Dermis microvascular lymphatic vessel endothelial cell (primary cell): Measurements from ENCODE around the gene COL4A2. TPM values are rescaled to one million over a fixed set of nuclear protein-coding genes. Genes with fewer than 3 reads are reported as not detected.

ENCODE experiments used
- DNase-seq, 2 donors: peaks; one replicate each; pipeline versions ENCODE4 v3.0.0 to v3.0.0-alpha.2; 2010; ENCODE audit warnings: low read depth in 2 of 2
- total RNA-seq: library from RNA; depleted of rRNA; stranded (reverse); fragments of >200 nt; gene quantifications from 2 replicates; pipeline ENCODE4 v1.2.1, GENCODE V29; 2014

Gene COL4A2
- total RNA-seq, 1 donor from 2014 or later: 626 TPM

DNA sequence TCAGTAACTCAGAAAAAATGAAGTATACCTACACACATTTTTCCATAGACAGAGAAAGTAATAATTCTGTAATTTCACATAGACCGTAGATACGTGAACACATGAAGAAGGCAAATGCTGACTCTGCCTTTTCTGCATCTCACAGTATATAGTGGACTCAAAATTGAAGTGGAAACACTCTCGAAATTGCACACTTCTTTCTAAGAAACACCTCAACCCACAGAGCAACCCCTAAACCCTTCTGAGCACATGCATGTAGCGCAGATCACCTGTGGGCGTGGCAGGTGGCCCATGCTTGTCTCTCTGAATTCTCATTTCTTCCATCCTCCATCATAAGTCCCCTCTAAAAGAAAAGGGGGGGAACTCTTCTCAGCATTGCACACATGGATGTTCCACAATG, 34.9 kb upstream of the COL4A2 start:
- DNase-seq: no peak

DNA sequence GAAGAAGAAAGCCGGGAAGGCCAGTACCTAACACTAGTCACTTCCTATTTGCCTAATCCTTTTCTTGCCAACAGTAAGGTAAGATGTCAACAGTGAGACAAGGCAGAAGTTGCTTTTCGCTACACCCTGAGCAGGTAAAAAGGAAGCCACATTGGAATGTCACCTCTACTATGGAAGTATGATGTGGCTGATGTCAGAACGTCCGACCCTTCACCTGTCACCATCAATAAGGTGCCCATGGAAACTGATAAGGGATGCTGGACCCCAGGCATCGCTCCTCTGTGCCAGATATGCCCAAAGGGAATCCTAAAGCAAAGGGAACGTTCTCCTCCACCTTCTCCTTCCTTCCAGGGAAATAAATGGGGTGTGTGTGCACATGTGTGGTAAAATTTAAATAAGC, 34.4 kb upstream of the COL4A2 start:
- no peak for DNase-seq

DNA sequence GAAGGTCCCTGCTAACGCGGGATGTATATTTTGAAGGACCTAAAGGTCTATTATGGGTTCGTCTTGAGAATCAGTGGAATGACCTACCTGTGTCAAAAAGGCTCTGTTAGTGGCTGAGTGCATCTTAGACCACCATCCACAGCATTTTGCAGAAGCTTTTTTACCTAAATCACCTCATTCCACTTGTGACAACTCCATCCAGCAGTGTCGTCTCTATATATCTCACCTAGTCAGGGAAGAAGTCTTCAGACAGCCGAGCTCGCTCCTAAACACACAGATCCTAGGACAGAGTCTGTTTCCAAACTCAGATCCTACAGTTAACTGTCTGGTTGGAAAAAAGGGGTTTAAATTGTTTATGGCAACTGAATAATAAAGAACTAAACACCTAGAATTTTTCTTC, 33.8 kb upstream of the COL4A2 start:
- DNase-seq: no peak

DNA sequence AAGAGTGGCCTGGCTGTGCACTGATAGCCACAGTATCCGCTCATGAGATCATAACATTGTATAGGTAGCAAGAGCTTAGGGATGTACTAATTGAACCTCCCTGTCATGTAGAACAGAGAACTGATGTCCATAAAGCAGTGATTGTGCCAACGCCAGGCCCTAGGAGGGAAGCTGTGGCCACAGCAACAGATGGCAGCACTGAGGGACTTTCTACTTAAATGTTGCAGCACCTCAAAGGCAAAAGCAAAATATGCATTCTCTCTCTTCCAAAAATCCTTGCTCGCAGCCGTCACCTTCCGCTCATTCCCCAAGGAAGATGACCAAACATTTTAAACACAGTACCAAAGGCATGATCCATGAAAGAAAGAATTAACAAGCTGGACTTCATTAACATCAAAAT, 32.4 kb upstream of the COL4A2 start:
- DNase-seq: no peak

DNA sequence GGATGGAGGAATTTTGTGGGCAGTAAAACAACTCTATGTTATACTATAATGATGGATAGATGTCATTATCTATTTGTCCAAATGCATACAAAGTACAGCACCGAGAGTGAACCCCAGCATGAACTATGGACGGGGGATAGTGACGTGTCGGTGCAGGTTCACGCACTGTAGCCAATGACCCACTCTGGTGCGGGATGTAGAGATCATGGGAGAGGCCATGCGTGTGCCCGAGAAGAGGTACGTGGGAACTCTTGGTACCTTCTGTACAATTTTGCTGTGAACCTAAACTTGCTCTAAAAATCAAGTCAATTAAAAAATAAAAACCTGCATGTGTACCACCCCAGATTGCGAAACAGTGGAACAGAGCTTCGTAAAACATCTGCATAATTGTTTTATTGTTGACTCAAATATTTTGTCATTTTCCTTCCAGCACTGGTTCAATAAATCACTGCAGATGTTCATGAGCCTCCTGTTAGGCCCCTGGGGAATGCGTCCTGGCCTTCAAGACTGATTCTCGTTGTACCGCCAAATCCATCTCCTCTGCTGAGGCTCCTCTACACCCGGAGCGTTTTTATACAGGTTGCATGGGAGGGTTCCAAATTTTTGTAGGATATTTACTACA, 31.0 kb upstream of the COL4A2 start:
- DNase-seq: no peak

DNA sequence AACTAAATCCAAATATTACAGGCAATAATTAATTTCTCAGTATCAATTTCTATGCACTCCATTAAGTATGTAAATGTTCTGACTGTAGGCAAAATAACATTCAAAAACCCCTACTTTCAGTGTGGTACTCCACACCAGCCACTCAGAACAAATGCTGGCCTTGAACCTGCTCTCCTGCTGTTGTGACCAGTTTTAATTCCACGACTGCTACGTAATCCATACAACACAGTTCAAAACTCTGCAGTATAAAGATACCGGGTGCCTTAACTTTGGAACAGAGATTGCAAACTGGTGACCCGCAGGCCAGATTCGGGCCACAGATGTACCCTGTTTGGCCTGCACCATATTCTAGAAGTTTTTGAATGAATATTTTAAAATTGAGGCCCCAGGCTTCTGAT, 30.5 kb upstream of the COL4A2 start:
- no peak for DNase-seq

DNA sequence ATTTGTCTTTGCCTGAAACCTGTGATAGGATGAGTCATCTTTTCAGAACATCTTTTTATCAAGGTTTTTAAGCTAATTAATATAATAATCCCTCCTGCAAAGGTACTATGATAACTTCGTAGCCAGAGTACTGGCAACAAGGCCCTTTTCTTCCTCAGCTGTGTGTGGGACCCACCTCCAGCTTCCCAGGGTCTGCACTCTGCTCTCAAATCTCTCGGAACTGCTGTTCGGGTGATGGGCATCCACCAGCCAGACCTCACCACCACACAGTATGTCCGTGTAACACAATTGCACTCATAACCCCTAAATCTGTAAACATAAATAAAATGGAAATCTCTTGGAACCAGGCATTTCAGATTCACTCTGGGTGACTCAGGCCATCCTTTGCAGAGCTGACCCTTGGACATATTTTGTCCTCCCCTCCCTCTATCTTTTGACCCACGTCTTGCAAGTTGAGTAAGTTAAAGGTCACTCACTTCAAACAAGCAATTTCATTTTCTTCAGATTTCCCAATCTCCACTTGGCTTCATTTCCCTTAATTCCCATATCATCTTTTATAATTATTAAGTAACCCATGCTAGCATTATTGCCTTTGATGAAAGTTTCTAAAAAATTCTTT, 29.6 kb upstream of the COL4A2 start:
- DNase-seq: no peak

DNA sequence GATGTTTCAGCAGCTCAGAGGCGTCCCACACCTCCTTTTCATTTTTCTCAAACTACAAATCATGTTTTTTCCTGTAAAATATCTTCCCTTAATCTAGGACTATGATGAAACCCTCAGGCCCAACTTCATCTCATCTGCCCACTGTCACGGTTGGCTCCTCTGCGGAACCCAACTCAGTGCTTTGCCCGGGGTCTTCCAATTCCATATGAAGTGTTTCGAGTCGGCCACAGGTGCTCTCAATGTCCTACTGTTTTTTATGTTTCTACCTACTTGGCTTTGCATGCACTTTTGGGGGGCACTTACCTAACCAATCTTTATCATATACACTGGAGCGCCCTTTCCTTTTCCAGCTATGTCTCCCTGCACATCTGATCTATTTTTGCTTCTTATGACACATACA, 28.2 kb upstream of the COL4A2 start:
- DNase-seq: no peak

DNA sequence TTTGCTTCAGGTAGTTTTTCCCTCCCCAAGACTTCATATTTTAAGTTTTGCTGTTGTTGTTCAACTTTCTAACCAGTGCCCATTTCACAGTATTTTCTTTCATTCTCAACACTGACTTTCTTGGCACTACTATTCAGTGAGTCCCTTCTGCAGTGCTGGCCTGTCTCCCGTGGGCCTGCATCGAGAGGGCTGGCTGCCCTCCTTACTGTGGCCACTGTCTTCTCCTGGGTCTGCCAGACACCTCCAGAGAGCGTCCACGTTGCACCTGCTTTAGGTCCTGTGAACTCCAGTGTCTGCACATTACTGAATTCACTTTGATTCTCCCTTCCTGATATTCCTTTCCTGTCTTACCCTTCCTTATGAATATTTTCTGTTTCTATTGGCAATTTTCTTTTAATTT, 27.4 kb upstream of the COL4A2 start:
- DNase-seq: no peak

DNA sequence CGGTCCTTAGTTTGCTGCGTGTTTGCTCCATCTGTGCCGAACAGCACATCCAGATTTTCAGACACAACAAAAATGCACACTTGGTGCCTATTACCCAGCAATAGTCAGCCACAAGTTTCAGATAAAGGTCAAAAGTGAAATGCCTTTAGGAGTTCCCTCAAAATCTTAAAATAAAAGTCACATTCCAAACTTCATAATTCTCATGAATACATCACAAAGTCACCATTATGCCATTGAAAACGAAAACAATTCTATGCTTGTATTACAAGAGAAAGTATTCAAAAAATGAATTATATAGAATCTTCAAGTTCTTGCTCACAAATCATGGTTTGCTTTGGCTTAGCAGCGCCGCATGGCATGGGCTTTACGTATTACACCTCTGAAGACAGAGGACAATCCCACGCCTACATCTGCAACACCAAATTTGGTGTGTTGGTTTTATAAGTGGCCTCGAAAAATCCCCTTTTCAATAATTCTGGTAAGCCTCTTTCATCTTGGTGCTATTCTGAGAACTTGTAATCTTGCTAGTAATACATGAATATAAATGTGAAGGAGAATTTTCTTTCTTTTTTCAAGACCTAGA, 26.8 kb upstream of the COL4A2 start:
- no peak for DNase-seq

DNA sequence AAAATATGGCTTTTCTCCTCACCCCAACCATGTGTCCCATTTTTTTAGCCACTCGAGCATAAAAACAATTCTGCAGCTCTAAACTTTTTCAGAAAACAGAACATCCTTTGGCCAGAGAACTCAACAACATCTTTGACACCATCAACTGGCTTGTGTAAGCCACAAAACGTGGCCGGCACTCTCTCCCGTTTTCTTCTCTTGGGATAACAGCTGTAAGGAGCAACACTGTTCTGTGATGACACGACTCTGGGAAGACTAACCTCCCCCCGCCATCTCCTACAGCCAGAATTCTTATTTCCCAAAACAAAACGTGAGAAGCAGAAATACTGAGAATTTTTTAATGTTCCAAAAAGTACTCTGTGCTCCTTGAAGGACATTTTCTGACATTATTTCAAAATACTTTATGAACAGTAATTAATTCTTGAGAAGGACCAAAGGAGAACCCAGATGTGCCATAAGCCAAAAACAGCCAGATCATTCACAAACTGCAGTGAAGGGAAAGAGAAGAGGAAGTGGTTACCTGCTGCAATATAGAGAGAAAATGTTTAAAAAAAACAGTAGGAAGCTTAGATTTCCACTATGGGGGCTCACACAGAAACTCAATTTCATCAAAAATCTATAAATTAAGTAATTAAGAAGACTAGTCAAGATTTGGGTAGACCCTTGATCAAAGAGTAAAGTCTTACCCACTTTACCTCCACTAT, 25.9 kb upstream of the COL4A2 start:
- DNase-seq: no peak

DNA sequence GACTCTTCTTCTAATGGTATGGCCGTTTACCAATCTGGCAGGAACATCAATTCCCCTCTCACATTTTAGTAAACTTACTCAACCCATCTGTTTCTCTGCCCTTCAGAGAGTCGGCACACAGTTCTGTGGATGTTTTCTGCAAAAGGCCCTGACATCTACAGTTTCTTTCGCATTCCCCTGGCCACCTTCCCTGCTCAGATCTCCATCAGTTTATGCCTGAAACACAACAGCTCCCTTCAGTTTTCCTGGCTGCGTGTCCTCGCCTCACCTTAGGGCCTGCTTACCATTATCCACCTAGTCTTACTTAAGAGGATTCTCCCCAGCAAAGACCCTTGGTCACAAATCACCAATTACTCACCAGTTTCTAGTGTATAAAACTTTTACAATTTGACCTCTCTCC, 25.3 kb upstream of the COL4A2 start:
- no peak for DNase-seq

DNA sequence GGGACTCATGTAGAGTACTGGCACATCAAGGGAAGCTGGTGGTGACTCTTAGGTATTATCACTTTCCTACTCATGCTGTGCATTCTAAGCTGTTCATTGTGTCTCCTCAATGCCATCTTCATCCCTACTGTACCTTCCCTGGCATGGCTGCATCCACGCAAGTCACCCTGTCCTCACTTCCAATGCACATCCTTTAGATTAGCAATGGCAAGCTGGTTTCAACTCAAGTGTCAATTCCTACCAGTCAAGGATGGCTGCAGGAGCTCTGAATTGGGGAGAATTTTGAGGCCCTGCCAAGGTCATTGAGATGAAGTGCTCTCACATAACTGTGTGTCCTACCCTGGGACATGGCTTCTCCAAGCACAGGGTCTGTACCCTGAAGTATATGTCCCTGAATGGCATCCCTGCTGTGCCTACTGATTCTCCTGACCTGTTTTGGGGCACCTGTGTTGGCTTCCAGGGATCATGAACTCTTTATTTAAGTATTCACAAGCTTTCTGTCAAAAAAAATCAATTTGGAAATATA, 24.7 kb upstream of the COL4A2 start:
- no peak for DNase-seq

DNA sequence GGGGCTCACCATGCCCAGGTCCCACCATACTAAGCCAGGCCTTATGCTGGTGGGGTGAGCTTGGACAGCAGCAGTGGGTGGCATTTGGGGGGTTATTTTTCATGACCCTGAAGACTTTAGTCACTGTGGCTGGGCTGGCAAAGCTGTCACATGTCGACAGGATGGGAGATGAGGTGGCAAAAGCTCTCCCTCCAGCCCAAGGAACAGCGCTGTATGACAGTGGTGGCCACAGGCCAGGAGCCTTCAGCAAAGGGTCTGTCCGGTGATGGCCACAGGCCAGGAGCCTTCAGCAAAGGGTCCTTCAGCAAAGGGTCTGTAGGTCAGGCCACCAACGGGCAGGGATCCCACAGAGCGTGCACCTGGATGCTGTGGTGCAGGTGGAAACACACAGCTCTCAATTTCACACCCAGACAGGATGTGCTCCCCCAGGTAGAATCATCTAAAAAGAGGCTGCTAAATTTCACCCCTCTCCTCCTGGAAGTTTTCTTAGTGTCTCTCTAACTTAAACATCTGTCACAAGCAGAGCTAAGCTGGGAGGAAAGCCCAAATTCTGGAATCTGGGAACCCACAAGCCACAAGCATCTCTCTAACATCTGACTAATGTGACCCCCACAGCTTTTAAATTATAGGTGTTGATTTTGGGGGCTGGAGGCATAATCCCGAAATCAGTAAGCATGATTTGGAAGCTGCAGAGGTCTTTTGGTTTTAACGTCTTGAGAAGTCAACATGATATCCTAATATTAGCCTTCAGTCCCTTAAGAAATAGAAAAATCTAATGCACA, 23.2 kb upstream of the COL4A2 start:
- no peak for DNase-seq

DNA sequence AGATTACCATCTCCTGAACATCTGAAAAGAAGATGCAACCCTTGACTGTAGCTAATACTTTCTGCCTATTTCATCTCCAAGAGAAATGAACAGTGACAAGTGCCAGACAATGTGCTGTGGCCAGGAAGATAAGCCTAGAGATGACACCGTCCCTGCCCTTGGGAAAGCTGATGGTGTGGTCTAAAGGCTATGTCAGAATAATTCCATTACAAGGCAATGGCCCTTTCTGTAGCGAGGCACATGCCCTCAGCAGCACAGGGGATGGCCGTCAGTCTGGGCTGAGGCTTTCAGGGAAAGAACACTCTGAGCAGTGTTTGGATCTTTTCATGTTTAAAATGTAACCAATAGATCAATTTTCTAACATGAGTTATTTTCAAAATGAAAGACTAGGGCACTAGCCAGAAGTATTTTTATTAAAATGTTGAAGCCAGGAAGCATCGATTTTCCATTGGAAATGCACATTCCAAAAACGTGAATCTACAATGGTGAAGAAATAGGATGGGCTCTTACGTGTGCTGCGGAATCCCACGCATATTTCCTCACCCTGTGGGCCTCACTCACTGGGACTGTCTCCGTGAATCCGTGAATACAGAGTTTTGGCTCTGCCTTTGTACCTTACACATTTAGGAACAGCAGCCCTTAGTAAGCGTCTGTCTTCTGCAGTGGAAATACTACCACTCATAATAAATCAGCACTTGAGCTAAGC, 22.2 kb upstream of the COL4A2 start:
- DNase-seq: no peak

DNA sequence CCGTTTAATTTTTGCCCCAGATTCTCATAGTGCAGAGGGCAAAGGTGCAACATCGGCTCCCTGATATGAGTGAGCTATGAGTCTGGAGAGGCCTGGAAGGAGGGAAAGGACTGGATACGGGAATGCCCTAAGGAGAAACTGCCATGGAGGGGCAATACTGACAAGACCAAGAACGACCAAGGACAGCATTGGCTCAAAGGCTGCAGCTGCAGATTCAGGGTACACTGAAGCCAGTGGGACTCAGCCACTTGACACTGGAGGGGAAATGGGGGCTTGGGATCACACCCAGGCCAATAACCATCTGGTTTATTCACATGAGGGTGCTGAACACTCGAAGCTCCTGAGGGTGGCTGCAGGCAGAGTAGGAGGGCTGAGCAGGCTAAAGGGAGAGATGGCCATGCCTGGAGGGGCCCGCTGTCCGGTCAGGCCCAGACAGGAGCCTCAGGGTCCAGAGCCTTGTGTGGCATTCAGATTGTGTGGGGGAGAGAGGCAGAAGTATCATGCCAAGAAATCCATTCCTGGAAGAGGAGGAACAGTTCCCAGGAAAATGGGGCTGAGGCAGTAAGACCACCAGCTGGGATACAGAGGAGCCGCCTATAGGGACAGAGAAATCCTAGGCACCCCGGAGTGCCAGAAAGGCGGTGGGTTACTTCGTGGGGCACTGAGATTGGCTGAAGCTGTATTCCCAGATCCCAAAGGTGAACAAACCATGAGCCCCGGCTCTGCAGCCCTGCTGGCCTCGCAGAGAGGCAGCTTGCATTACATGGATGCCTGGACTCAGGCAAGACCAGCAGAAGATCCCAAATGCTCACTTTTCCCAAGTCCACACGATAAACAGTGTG, 20.9 kb upstream of the COL4A2 start:
- DNase-seq: no peak

DNA sequence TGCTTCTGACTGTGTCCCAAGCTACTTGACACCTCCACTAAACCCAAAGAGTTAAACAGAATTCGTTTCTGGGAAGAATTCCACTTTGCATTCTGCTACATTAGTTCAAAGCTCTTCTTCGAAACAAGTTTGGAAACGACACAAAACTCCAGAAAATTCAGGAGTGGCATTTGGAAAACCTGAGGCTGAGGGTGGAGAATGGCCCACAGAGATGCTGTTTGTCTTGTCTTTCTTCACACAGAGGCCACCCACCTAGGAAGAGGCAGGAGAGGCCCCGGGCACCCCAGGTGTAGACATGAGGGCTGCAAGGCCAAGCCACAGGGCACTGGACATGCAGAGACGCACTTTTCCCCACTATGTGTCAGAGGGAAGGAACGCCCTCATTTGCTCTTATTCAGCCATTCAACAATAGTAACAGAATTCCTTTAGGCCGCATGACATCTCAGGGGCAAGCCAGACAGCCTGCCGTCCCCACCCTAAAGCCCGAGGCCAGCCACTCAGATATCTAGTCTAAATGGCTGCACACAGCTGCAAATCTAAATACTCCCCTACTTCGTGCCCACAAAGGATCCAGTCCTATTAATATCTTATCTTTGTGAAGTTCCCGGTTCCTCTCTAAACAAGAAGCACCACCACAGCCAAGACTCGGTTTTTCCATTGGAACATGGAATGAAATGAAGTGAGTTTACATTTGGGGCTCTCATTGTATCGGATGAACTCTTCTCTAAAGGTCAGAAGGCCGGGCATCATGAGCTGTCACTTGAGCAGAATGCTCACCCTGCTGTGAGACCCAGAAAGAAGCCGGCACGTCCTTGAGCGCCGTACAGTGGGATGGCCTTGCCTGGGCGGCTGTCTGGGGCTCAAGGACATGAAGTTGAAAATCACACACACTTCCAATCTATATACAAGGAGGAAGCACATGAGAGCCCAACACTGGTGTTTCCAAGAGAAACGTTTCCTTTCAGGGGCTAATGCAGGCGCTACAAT, 20.0 kb upstream of the COL4A2 start:
- no peak for DNase-seq

DNA sequence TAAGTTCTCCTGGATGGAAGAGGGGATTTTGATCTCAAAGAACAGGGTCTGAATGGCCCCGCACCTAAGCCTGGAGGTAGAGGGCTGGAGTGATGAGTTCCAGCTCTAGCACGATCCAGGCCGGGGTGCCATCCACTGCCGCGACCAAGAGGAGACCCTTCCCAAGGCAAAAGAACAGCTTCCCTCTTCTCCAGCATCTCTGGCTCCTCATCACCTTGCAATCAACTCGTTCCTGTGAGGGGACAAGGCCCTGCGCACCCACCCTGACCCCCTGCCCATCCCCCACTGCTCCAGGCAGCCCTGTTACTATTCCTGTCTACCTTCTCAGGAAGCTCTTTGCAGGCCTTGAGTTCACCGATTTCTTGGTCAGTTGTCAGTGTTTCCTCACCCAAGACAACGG, 17.9 kb upstream of the COL4A2 start:
- DNase-seq: no peak

DNA sequence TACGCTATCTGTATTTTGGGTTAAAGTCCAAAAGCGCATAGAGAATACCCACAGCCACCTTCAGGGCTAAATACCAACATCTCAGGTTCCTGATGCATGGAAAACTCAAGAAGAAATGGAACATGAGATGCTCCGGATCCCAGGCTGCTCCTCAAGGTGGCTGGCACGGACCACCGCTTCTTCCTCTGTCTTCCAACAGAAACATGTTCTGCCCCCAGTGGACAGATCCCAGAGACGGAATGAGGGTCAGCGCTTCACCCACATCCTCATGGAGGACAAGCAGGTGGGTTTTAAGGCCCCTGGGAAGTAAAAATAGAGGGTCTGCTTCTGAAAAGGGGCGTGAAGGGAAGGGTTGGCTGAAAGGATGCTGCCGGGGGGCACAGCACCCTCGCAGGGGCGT, 17.4 kb upstream of the COL4A2 start:
- no peak for DNase-seq
